ENCODE data around the gene TRIP13. TPM values are rescaled to one million over a fixed set of nuclear protein-coding genes. Genes with fewer than 3 reads are reported as not detected.

The TRIP13 gene
- total and polyA plus RNA-seq, 10 of the 15 experiments (the other 5 are each of a cell fraction or from before 2014, with no cell fraction given) = 15.1 to 64.9 (median 32.2) TPM

DNA sequence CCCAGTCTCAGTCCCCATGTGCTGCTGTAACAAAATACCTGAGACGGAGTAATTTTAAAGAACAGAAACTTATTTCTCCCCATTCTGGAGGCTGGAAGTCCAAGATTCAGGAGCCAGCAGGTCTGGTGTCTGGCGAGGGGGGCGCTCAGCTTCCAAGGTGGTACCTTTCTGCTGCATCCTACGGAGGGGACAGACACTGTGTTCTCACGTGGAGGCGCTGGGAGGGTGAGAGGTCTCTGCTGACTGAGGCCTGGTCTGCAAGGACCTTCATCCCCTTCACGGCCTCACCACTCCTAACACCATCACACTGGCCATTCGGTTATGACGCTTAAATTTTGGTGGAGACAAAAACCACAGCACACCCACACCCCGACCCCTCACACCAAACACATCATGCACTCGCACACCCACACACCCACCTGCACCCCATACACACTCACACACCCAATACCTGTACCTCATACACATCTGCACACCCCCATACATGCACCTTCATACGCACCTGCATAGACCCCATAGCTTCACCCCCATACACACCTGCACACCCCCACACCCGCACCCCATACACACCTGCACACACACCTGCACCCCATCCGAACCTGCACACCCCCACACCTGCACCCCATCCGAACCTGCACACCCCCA, 32.1 kb upstream of the TRIP13 start:
- Histone ChIP-seq H4K20me1 (ENCODE audit: control insufficient read depth, insufficient read depth) (no peaks in the 10 kb centered on the region), H3K27ac (ENCODE audit: control insufficient read depth, insufficient read depth) (no peak overlapping the region), H3K9ac (ENCODE audit: control insufficient read depth, insufficient read depth, low read length) (no peak overlapping the region), H3K4me3 (no peak overlapping the region), H2AFZ (ENCODE audit: control insufficient read depth, low read depth, low read length) (no peak overlapping the region), H3K79me2 (ENCODE audit: control insufficient read depth, insufficient read depth, low read length) (no peaks in the 10 kb centered on the region), H3K27me3 (replicated peaks in 1 of 2; ENCODE audit: control insufficient read depth in 2 of 2, insufficient read depth in 2 of 2, low read length in 1 of 2) (no peaks in the 10 kb centered on the region), H3K36me3 (ENCODE audit: control insufficient read depth in 2 of 2, insufficient read depth in 2 of 2, low read length in 1 of 2) (peaks cover 10 to 16% of the 10 kb centered on the region in 2 experiments; a peak in 3 of 4 replicates), H3K4me2 (ENCODE audit: control insufficient read depth, insufficient read depth) (no peak overlapping the region), H3K4me1 (ENCODE audit: control insufficient read depth, insufficient read depth, low read length) (no peaks in the 10 kb centered on the region), H3K9me3 (replicated peaks; ENCODE audit: control insufficient read depth, insufficient read depth, low read length) (no peaks in the 10 kb centered on the region)
- BruUV-seq (replicated peaks) = no TSS peak
- ChIA-PET CTCF (interaction anchor here (1.1 kb wide), 1 partner anchor 63 kb away, joined by 3 read pairs; no protein-coding TSS in a partner anchor), SMC1A (ENCODE audit: uncharacterized antibody, unreplicated experiment) (no interaction called here), POLR2A (no interaction called here), RAD21 (ENCODE audit: unreplicated experiment) (no interaction called here)
- in situ Hi-C loops (cut with MboI) = no loop called here
- intact Hi-C loops (cut with micrococcal nuclease; ENCODE audit: unreplicated experiment) = no loop called here
- DNase-seq (ENCODE audit: low read depth, low spot score) (no peak), ATAC-seq (no peak), FAIRE-seq (no peak)
- 67% methylated on average over 14 of the region's 15 CpGs for WGBS (ENCODE audit: insufficient coverage, insufficient replicate concordance, low lambda C conversion rate, missing lambda C conversion rate)
- TF ChIP-seq, protein P1, sequence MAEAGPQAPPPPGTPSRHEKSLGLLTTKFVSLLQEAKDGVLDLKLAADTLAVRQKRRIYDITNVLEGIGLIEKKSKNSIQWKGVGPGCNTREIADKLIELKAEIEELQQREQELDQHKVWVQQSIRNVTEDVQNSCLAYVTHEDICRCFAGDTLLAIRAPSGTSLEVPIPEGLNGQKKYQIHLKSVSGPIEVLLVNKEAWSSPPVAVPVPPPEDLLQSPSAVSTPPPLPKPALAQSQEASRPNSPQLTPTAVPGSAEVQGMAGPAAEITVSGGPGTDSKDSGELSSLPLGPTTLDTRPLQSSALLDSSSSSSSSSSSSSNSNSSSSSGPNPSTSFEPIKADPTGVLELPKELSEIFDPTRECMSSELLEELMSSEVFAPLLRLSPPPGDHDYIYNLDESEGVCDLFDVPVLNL (IDR thresholded peaks at IDR 0.05; ENCODE audit: low read depth, low read length) = no peak
- TF ChIP-seq POLR2AphosphoS5 (IDR thresholded peaks at IDR 0.05; ENCODE audit: low read length) (no peak), SMC3 (IDR thresholded peaks at IDR 0.05; ENCODE audit: borderline replicate concordance, low read length) (no peak), STAT1 (conservative IDR thresholded peaks at IDR 0.05) (no peak), ZNF384 (IDR thresholded peaks at IDR 0.05; ENCODE audit: borderline replicate concordance, low read depth, low read length) (no peak), ZNF622 (IDR thresholded peaks at IDR 0.05) (no peak), CHD4 (IDR thresholded peaks at IDR 0.05) (no peak), MEF2A (IDR thresholded peaks at IDR 0.05; ENCODE audit: insufficient read depth, low read depth, low read length) (no peak), MTA2 (IDR thresholded peaks at IDR 0.05; ENCODE audit: low read depth) (no peak), MTA3 (IDR thresholded peaks at IDR 0.05; ENCODE audit: borderline replicate concordance, low read length) (no peak), BCLAF1 (IDR thresholded peaks at IDR 0.05) (no peak), EP300 (IDR thresholded peaks at IDR 0.05; ENCODE audit: borderline replicate concordance in 1 of 2, control insufficient read depth in 1 of 2, low read depth in 2 of 2, low read length in 2 of 2) (no peak), SUPT20H (IDR thresholded peaks at IDR 0.05; ENCODE audit: borderline replicate concordance, control insufficient read depth, low read depth, low read length) (no peak), IRF3 (IDR thresholded peaks at IDR 0.05) (no peak), HDGF (IDR thresholded peaks at IDR 0.05) (no peak), TCF7 (IDR thresholded peaks at IDR 0.05; ENCODE audit: borderline replicate concordance) (no peak)
- TF ChIP-seq, protein P2, sequence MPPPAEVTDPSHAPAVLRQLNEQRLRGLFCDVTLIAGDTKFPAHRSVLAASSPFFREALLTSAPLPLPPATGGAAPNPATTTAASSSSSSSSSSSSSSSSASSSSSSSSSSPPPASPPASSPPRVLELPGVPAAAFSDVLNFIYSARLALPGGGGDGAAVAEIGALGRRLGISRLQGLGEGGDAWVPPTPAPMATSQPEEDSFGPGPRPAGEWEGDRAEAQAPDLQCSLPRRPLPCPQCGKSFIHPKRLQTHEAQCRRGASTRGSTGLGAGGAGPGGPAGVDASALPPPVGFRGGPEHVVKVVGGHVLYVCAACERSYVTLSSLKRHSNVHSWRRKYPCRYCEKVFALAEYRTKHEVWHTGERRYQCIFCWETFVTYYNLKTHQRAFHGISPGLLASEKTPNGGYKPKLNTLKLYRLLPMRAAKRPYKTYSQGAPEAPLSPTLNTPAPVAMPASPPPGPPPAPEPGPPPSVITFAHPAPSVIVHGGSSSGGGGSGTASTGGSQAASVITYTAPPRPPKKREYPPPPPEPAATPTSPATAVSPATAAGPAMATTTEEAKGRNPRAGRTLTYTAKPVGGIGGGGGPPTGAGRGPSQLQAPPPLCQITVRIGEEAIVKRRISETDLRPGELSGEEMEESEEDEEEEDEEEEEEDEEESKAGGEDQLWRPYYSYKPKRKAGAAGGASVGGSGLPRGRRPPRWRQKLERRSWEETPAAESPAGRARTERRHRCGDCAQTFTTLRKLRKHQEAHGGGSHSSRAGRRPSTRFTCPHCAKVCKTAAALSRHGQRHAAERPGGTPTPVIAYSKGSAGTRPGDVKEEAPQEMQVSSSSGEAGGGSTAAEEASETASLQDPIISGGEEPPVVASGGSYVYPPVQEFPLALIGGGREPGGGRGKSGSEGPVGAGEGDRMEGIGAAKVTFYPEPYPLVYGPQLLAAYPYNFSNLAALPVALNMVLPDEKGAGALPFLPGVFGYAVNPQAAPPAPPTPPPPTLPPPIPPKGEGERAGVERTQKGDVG (CRISPR knock-in tag; IDR thresholded peaks at IDR 0.05) = no peak

Measured in GM12878 (cell line).